IMR-90 (cell line): ENCODE measurements around the gene MRAP2. TPM values are rescaled to one million over a fixed set of nuclear protein-coding genes. Genes with fewer than 3 reads are reported as not detected.

Source experiments
- ATAC-seq: fragments of 200-7000 bp; cut with Tn5 transposase; 2 replicates; pipeline ENCODE4 v1.9.1; 2020; ENCODE audit warnings: low read depth, mild to moderate bottlenecking, moderate library complexity
- BruUV-seq: library from RNA; stranded (reverse); fragments of 400-500 nt; replicated peaks from 2 replicates; lab custom pipeline; 2021; lab: Mats Ljungman, UMichigan
- CTCF ChIA-PET: fragments of 300-600 bp; formaldehyde crosslinking; extraction: SDS; loops from one replicate; lab custom pipeline; 2021; ENCODE audit warnings: antibody characterized with exemption; lab: Yijun Ruan, JAX
- POLR2A ChIA-PET: fragments of 300-600 bp; sonication (Branson Sonifier 250); formaldehyde crosslinking; loops from one replicate; lab custom pipeline; 2022; ENCODE audit warnings: antibody characterized with exemption; ENCODE audit not compliant: unreplicated experiment; lab: Charles Lee
- DNase-seq: peaks from one replicate; pipeline ENCODE4 v3.0.0; 2013
- H2AFZ ChIP-seq: replicated peaks from 2 replicates; pipeline ENCODE3; 2013; ENCODE audit warnings: low read length, mild to moderate bottlenecking; ENCODE audit not compliant: poor library complexity
- H2AK5ac ChIP-seq: 2 replicates; pipeline ENCODE4 v1.6.1; 2013; ENCODE audit warnings: low read depth, low read length, inconsistent platforms
- H2AK9ac ChIP-seq: replicated peaks from 2 replicates; pipeline ENCODE3; 2013; ENCODE audit warnings: mild to moderate bottlenecking, low read depth, low read length, moderate library complexity; ENCODE audit not compliant: poor library complexity
- H2BK120ac ChIP-seq: 2 replicates; pipeline ENCODE4 v1.6.1; 2013; ENCODE audit warnings: low read depth, low read length, inconsistent platforms
- H2BK15ac ChIP-seq: 3 replicates; pipeline ENCODE4 v1.6.1; 2013; ENCODE audit warnings: low read depth, low read length, inconsistent platforms
- H2BK20ac ChIP-seq: 2 replicates; pipeline ENCODE4 v1.6.1; 2013; ENCODE audit warnings: low read depth, mild to moderate bottlenecking, inconsistent platforms, low read length, moderate library complexity
- H2BK5ac ChIP-seq: 2 replicates; pipeline ENCODE4 v1.6.1; 2013; ENCODE audit warnings: mild to moderate bottlenecking, low read depth, low read length, inconsistent platforms; ENCODE audit not compliant: poor library complexity, severe bottlenecking
- H3K14ac ChIP-seq: replicated peaks from 2 replicates; pipeline ENCODE4 v1.6.1; 2013; ENCODE audit warnings: low read depth, low read length, inconsistent platforms
- H3K18ac ChIP-seq: 2 replicates; pipeline ENCODE4 v1.6.1; 2013; ENCODE audit warnings: low read depth, low read length, control low read depth
- H3K23ac ChIP-seq: 2 replicates; pipeline ENCODE4 v1.6.1; 2013; ENCODE audit warnings: low read depth, low read length, inconsistent platforms
- H3K27ac ChIP-seq: 2 replicates; pipeline ENCODE4 v1.5.1; 2013; ENCODE audit warnings: mild to moderate bottlenecking, control low read depth, low read length; ENCODE audit not compliant: insufficient read depth
- H3K27me3 ChIP-seq: 2 replicates; pipeline ENCODE4 v1.6.1; 2013; ENCODE audit warnings: low read length; ENCODE audit not compliant: control insufficient read depth, insufficient read depth
- H3K36me3 ChIP-seq: 2 replicates; pipeline ENCODE4 v1.6.1; 2013; ENCODE audit warnings: low read length, mixed read lengths; ENCODE audit not compliant: control insufficient read depth, insufficient read depth
- H3K4ac ChIP-seq: 2 replicates; pipeline ENCODE4 v1.6.1; 2013; ENCODE audit warnings: low read depth, low read length, inconsistent platforms
- H3K4me1 ChIP-seq: 2 replicates; pipeline ENCODE4 v1.6.1; 2013; ENCODE audit warnings: low read length, mixed read lengths; ENCODE audit not compliant: control insufficient read depth, insufficient read depth
- H3K4me2 ChIP-seq: 2 replicates; pipeline ENCODE4 v1.6.1; 2013; ENCODE audit warnings: low read depth, mild to moderate bottlenecking, control low read depth, low read length, moderate library complexity
- H3K4me3 ChIP-seq: 2 replicates; pipeline ENCODE4 v1.5.1; 2013; ENCODE audit warnings: low read depth, mild to moderate bottlenecking, control low read depth, low read length, moderate library complexity; ENCODE audit not compliant: insufficient read depth
- H3K56ac ChIP-seq: 2 replicates; pipeline ENCODE4 v1.6.1; 2013; ENCODE audit warnings: low read length, inconsistent platforms; ENCODE audit not compliant: insufficient read depth; ENCODE audit errors: extremely low read depth
- H3K79me1 ChIP-seq, 2 experiments: 2 replicates each; pipeline ENCODE4 v1.6.1; 2013; ENCODE audit warnings: low read length in 2 of 2, inconsistent platforms in 1 of 2, low read depth in 1 of 2
- H3K9ac ChIP-seq: 2 replicates; pipeline ENCODE4 v1.6.1; 2013; ENCODE audit warnings: low read depth, low read length, control low read depth
- H3K9me1 ChIP-seq: 2 replicates; pipeline ENCODE4 v1.6.1; 2013; ENCODE audit warnings: low read length, inconsistent platforms; ENCODE audit not compliant: insufficient read depth
- H3K9me3 ChIP-seq: 2 replicates; pipeline ENCODE4 v1.6.1; 2013; ENCODE audit warnings: low read length; ENCODE audit not compliant: control insufficient read depth, insufficient read depth
- H4K20me1 ChIP-seq: 2 replicates; pipeline ENCODE4 v1.6.1; 2013; ENCODE audit warnings: low read length, inconsistent platforms; ENCODE audit not compliant: insufficient read depth
- H4K5ac ChIP-seq: 2 replicates; pipeline ENCODE4 v1.6.1; 2013; ENCODE audit warnings: mild to moderate bottlenecking, low read depth, low read length, control low read depth
- H4K8ac ChIP-seq, 2 experiments: 2 replicates each; pipeline ENCODE4 v1.6.1; 2013; ENCODE audit warnings: low read depth in 2 of 2, low read length in 2 of 2, control low read depth in 1 of 2, inconsistent platforms in 1 of 2
- H4K91ac ChIP-seq: 2 replicates; pipeline ENCODE4 v1.6.1; 2013; ENCODE audit warnings: low read depth, low read length, inconsistent platforms; ENCODE audit not compliant: insufficient read depth
- CHD1 ChIP-seq: IDR thresholded peaks from 2 replicates; pipeline ENCODE4 v1.6.1; 2012; ENCODE audit warnings: low read depth, low read length, improper control_type of control experiment
- WGBS, 2 experiments: methylation state at CpG; one replicate each; pipeline versions ENCODE4 v1.1.5 to v1.1.7; 2013; ENCODE audit warnings: missing lambda C conversion rate in 2 of 2; ENCODE audit not compliant: insufficient read length in 1 of 2; ENCODE audit errors: extremely low coverage in 2 of 2; 5-methylcytosine and 5-hydroxymethylcytosine counted together
- dilution Hi-C: fragments of 300-500 bp; cut with HindIII; formaldehyde crosslinking; loops from one replicate; pipeline ENCODE4 v1.14.3; 2018; ENCODE audit warnings: low sequenced_read_pairs; ENCODE audit not compliant: unreplicated experiment
- in situ Hi-C: fragments of 300-500 bp; cut with MboI; formaldehyde crosslinking; loops from 3 replicates; pipeline ENCODE4 v1.14.3; 2019; ENCODE audit warnings: low sequenced_read_pairs, inconsistent platforms, mixed read lengths
- intact Hi-C: fragments of 100-400 bp; cut with micrococcal nuclease; formaldehyde crosslinking; loops from 2 replicates; pipeline ENCODE4 v1.10.0; 2022
- polyA plus RNA-seq, 3 experiments: library from polyadenylated mRNA; depleted of rRNA; stranded (reverse); fragments of >200 nt; gene quantifications; 2 replicates each; pipeline ENCODE4 v1.2.3, GENCODE V29; 2012; ENCODE audit warnings: low replicate concordance in 1 of 3
- total RNA-seq: library from RNA; depleted of rRNA; stranded (reverse); fragments of >200 nt; gene quantifications from 2 replicates; pipeline ENCODE4 v1.2.3, GENCODE V29; 2012

Gene MRAP2
- total and polyA plus RNA-seq, 2 of the 4 experiments (the other 2 are of a cell fraction): 0.03 TPM; not detected in 1

- Histone ChIP-seq H2AK9ac (no peak overlapping the region), H3K56ac (no peak overlapping the region), H3K9me3 (no peaks in the 10 kb centered on the region), H3K9ac (no peak overlapping the region), H3K9me1 (no peaks in the 10 kb centered on the region), H3K4me2 (no peak overlapping the region), H3K79me1 (no peaks in the 10 kb centered on the region), H2BK15ac (no peak overlapping the region), H4K20me1 (no peaks in the 10 kb centered on the region), H3K4me1 (no peaks in the 10 kb centered on the region), H3K27me3 (no peaks in the 10 kb centered on the region), H2AK5ac (no peak overlapping the region), H3K18ac (no peak overlapping the region), H3K27ac (no peak overlapping the region), H3K23ac (no peak overlapping the region), H2AFZ (no peak overlapping the region), H4K91ac (no peak overlapping the region), H4K8ac (no peak overlapping the region), H3K36me3 (no peaks in the 10 kb centered on the region), H2BK20ac (no peak overlapping the region), H2BK120ac (no peak overlapping the region), H4K5ac (no peak overlapping the region), H3K14ac (no peak overlapping the region), H2BK5ac (no peak overlapping the region), H3K4ac (no peak overlapping the region), H3K4me3 (no peak overlapping the region)
- no peak for TF ChIP-seq CHD1
- ChIA-PET POLR2A (no interaction called here), CTCF (no interaction called here)
- dilution Hi-C loops (no loop called here), intact Hi-C loops (no loop called here), in situ Hi-C loops (no loop called here)
- WGBS, 2 experiments: no CpG with 5 or more reads among the region's 2 CpGs
- ATAC-seq (no peak), DNase-seq (no peak)
- BruUV-seq: no TSS peak
Measured at GRCh38 chr6:84081222-84081621, 47.6 kb downstream of the MRAP2 start.
